ENCODE data around the gene PRICKLE2.
A peak's percentile ranks its signal among the peaks of the same experiment; 100 is the strongest.

The PRICKLE2 gene

GRCh38 chr3:64155328-64155727 is 69.9 kb downstream of the PRICKLE2 start:
- Histone ChIP-seq H3K18ac (ENCODE audit: low read length) (no peak overlapping the region), H2BK120ac (ENCODE audit: low read depth, low read length) (no peak overlapping the region), H3K36me3 (ENCODE audit: control insufficient read depth, insufficient read depth, low read length) (no peaks in the 10 kb centered on the region), H2BK5ac (ENCODE audit: low read length) (no peak overlapping the region), H4K8ac (ENCODE audit: low read depth, low read length) (no peak overlapping the region), H3K79me2 (ENCODE audit: control insufficient read depth, insufficient read depth, low read length) (no peaks in the 10 kb centered on the region), H3K4ac (ENCODE audit: low read depth, low read length) (no peak overlapping the region), H3K9ac (ENCODE audit: low read length) (no peak overlapping the region), H3K4me1 (ENCODE audit: control insufficient read depth, low read depth, low read length) (peaks cover 2% of the 10 kb centered on the region), H3K4me2 (ENCODE audit: low read length) (no peak overlapping the region), H2AK5ac (ENCODE audit: low read length) (no peak overlapping the region), H4K5ac (ENCODE audit: low read length) (no peak overlapping the region), H3K56ac (ENCODE audit: low read length) (no peak overlapping the region), H3K23ac (ENCODE audit: low read length) (no peak overlapping the region), H3K79me1 (ENCODE audit: low read length) (no peaks in the 10 kb centered on the region), H2BK15ac (replicated peaks; ENCODE audit: low read depth) (no peak overlapping the region), H3K27me3 (ENCODE audit: insufficient read depth, low read length, poor library complexity) (no peaks in the 10 kb centered on the region), H3K27ac (ENCODE audit: low read depth, low read length) (no peak overlapping the region), H3K4me3 (ENCODE audit: low read length) (no peak overlapping the region)
- no peak for DNase-seq
- no CpG with 5 or more reads among the region's 3 CpGs for WGBS (ENCODE audit: extremely low coverage, insufficient coverage, low lambda C conversion rate)

GRCh38 chr3:64152676-64153466 is 72.4 kb downstream of the PRICKLE2 start:
- H3K4me3 ChIP-seq (ENCODE audit: low read length): no peak overlapping the region
- H3K27me3 ChIP-seq (ENCODE audit: insufficient read depth, low read length, poor library complexity): no peaks in the 10 kb centered on the region
- H2BK120ac ChIP-seq (ENCODE audit: low read depth, low read length): no peak overlapping the region
- no peak overlapping the region for H3K4ac ChIP-seq (ENCODE audit: low read depth, low read length)
- H3K23ac ChIP-seq (ENCODE audit: low read length): no peak overlapping the region
- no peak overlapping the region for H3K4me2 ChIP-seq (ENCODE audit: low read length)
- no peak overlapping the region for H3K9ac ChIP-seq (ENCODE audit: low read length)
- H2BK5ac ChIP-seq (ENCODE audit: low read length): no peak overlapping the region
- no peaks in the 10 kb centered on the region for H3K79me1 ChIP-seq (ENCODE audit: low read length)
- no peaks in the 10 kb centered on the region for H3K36me3 ChIP-seq (ENCODE audit: control insufficient read depth, insufficient read depth, low read length)
- H2AK5ac ChIP-seq (ENCODE audit: low read length): no peak overlapping the region
- H3K79me2 ChIP-seq (ENCODE audit: control insufficient read depth, insufficient read depth, low read length): no peaks in the 10 kb centered on the region
- no peak overlapping the region for H3K18ac ChIP-seq (ENCODE audit: low read length)
- H4K8ac ChIP-seq (ENCODE audit: low read depth, low read length): no peak overlapping the region
- no peak overlapping the region for H3K27ac ChIP-seq (ENCODE audit: low read depth, low read length)
- H3K56ac ChIP-seq (ENCODE audit: low read length): no peak overlapping the region
- H2BK15ac ChIP-seq (replicated peaks; ENCODE audit: low read depth): no peak overlapping the region
- no peak overlapping the region for H4K5ac ChIP-seq (ENCODE audit: low read length)
- H3K4me1 ChIP-seq (ENCODE audit: control insufficient read depth, low read depth, low read length): peaks cover 2% of the 10 kb centered on the region
- no CpG with 5 or more reads among the region's 9 CpGs for WGBS (ENCODE audit: extremely low coverage, insufficient coverage, low lambda C conversion rate)
- no peak for DNase-seq

GRCh38 chr3:64152086-64152485 is 73.2 kb downstream of the PRICKLE2 start:
- Histone ChIP-seq H3K4me1 (ENCODE audit: control insufficient read depth, low read depth, low read length) (peaks cover 2% of the 10 kb centered on the region), H2AK5ac (ENCODE audit: low read length) (no peak overlapping the region), H3K27ac (ENCODE audit: low read depth, low read length) (no peak overlapping the region), H3K36me3 (ENCODE audit: control insufficient read depth, insufficient read depth, low read length) (no peaks in the 10 kb centered on the region), H3K4me2 (ENCODE audit: low read length) (no peak overlapping the region), H2BK15ac (replicated peaks; ENCODE audit: low read depth) (no peak overlapping the region), H3K23ac (ENCODE audit: low read length) (no peak overlapping the region), H3K79me2 (ENCODE audit: control insufficient read depth, insufficient read depth, low read length) (no peaks in the 10 kb centered on the region), H3K79me1 (ENCODE audit: low read length) (no peaks in the 10 kb centered on the region), H2BK120ac (ENCODE audit: low read depth, low read length) (no peak overlapping the region), H3K4ac (ENCODE audit: low read depth, low read length) (no peak overlapping the region), H4K5ac (ENCODE audit: low read length) (no peak overlapping the region), H3K18ac (ENCODE audit: low read length) (no peak overlapping the region), H3K4me3 (ENCODE audit: low read length) (no peak overlapping the region), H3K56ac (ENCODE audit: low read length) (no peak overlapping the region), H3K27me3 (ENCODE audit: insufficient read depth, low read length, poor library complexity) (no peaks in the 10 kb centered on the region), H2BK5ac (ENCODE audit: low read length) (no peak overlapping the region), H4K8ac (ENCODE audit: low read depth, low read length) (no peak overlapping the region), H3K9ac (ENCODE audit: low read length) (no peak overlapping the region)
- WGBS (ENCODE audit: extremely low coverage, insufficient coverage, low lambda C conversion rate): no CpG with 5 or more reads among the region's 2 CpGs
- DNase-seq: no peak

GRCh38 chr3:64151342-64151871 is 73.9 kb downstream of the PRICKLE2 start:
- no CpG with 5 or more reads among the region's 5 CpGs for WGBS (ENCODE audit: extremely low coverage, insufficient coverage, low lambda C conversion rate)
- no peak overlapping the region for H2BK120ac ChIP-seq (ENCODE audit: low read depth, low read length)
- no peak overlapping the region for H3K18ac ChIP-seq (ENCODE audit: low read length)
- H3K4me1 ChIP-seq (ENCODE audit: control insufficient read depth, low read depth, low read length): no peaks in the 10 kb centered on the region
- no peak overlapping the region for H3K4me2 ChIP-seq (ENCODE audit: low read length)
- H3K9ac ChIP-seq (ENCODE audit: low read length): no peak overlapping the region
- H3K79me1 ChIP-seq (ENCODE audit: low read length): no peaks in the 10 kb centered on the region
- no peak overlapping the region for H3K4ac ChIP-seq (ENCODE audit: low read depth, low read length)
- H3K23ac ChIP-seq (ENCODE audit: low read length): peak overlapping the region; percentile 31
- no peak for DNase-seq
- H4K5ac ChIP-seq (ENCODE audit: low read length): no peak overlapping the region
- H3K79me2 ChIP-seq (ENCODE audit: control insufficient read depth, insufficient read depth, low read length): no peaks in the 10 kb centered on the region
- no peak overlapping the region for H2AK5ac ChIP-seq (ENCODE audit: low read length)
- no peaks in the 10 kb centered on the region for H3K36me3 ChIP-seq (ENCODE audit: control insufficient read depth, insufficient read depth, low read length)
- H3K4me3 ChIP-seq (ENCODE audit: low read length): no peak overlapping the region
- no peak overlapping the region for H3K27ac ChIP-seq (ENCODE audit: low read depth, low read length)
- H3K56ac ChIP-seq (ENCODE audit: low read length): no peak overlapping the region
- H2BK15ac ChIP-seq (replicated peaks; ENCODE audit: low read depth): no peak overlapping the region
- no peaks in the 10 kb centered on the region for H3K27me3 ChIP-seq (ENCODE audit: insufficient read depth, low read length, poor library complexity)
- no peak overlapping the region for H2BK5ac ChIP-seq (ENCODE audit: low read length)
- no peak overlapping the region for H4K8ac ChIP-seq (ENCODE audit: low read depth, low read length)

- no CpG with 5 or more reads among the region's 13 CpGs for WGBS (ENCODE audit: extremely low coverage, insufficient coverage, low lambda C conversion rate)
- H3K36me3 ChIP-seq (ENCODE audit: control insufficient read depth, insufficient read depth, low read length): no peaks in the 10 kb centered on the region
- H3K27ac ChIP-seq (ENCODE audit: low read depth, low read length): no peak overlapping the region
Observed at GRCh38 chr3:64150623-64151207, 74.6 kb downstream of the PRICKLE2 start.

More at GRCh38 chr3:64150623-64151207, 74.6 kb downstream of the PRICKLE2 start:
- H3K79me2 ChIP-seq (ENCODE audit: control insufficient read depth, insufficient read depth, low read length): no peaks in the 10 kb centered on the region
- no peak overlapping the region for H3K56ac ChIP-seq (ENCODE audit: low read length)
- no peak overlapping the region for H2BK5ac ChIP-seq (ENCODE audit: low read length)
- H3K4me2 ChIP-seq (ENCODE audit: low read length): no peak overlapping the region
- H2AK5ac ChIP-seq (ENCODE audit: low read length): no peak overlapping the region
- no peak overlapping the region for H3K9ac ChIP-seq (ENCODE audit: low read length)
- no peak overlapping the region for H3K23ac ChIP-seq (ENCODE audit: low read length)
- H4K8ac ChIP-seq (ENCODE audit: low read depth, low read length): no peak overlapping the region
- no peak overlapping the region for H3K4ac ChIP-seq (ENCODE audit: low read depth, low read length)
- DNase-seq: no peak
- no peak overlapping the region for H2BK15ac ChIP-seq (replicated peaks; ENCODE audit: low read depth)
- no peak overlapping the region for H3K4me3 ChIP-seq (ENCODE audit: low read length)
- H3K18ac ChIP-seq (ENCODE audit: low read length): no peak overlapping the region
- no peaks in the 10 kb centered on the region for H3K4me1 ChIP-seq (ENCODE audit: control insufficient read depth, low read depth, low read length)
- H3K79me1 ChIP-seq (ENCODE audit: low read length): no peaks in the 10 kb centered on the region
- H4K5ac ChIP-seq (ENCODE audit: low read length): no peak overlapping the region
- no peak overlapping the region for H2BK120ac ChIP-seq (ENCODE audit: low read depth, low read length)
- H3K27me3 ChIP-seq (ENCODE audit: insufficient read depth, low read length, poor library complexity): no peaks in the 10 kb centered on the region
